Stimulated activated CD8-positive, alpha-beta memory T cell treated with anti-CD3 and anti-CD28 coated beads, Interleukin-2, amount 100 ng/mL, for 1 hour (primary cell): Measurements from ENCODE around the gene CYFIP1.

Experiments
- DNase-seq, 2 donors: peaks; one replicate each; pipeline ENCODE4 v3.0.0-alpha.2; 2020; ENCODE audit warnings: low read depth in 2 of 2

The CYFIP1 gene

DNA sequence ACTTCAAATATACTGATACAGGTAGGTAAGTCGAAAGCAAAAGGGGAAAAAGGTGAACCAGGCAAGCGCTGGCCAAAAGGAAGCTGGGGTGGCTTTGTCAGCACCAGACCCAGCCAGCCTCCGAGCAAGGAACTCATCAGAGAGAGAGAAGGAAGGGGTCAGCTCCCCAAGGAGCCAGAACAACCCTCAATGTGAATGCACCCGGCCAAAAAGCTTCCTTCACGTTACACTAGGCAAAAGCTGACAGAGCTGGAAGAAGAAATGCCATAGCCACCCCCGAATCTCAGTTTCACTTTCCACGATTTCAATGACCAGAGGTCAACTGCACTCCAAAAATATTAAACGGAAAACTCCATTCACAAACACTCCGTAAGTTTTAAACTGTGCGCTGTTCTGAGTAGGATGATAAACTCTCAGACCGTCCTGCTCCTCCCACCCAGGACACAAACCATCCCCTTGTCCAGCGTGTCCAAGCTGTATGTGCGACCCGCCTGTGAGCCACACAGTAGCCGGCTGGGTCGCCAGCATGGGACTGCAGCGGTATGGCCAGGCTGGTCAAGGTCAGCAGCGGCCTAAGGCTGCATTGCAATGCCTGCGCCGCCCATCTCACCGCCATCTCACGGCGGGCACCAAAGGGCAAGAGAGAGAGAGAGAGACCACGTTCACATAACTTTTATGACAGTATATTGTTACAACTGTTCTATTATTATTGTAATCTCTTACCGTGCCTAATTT, 29.7 kb downstream of the CYFIP1 start:
- DNase-seq = no peak

DNA sequence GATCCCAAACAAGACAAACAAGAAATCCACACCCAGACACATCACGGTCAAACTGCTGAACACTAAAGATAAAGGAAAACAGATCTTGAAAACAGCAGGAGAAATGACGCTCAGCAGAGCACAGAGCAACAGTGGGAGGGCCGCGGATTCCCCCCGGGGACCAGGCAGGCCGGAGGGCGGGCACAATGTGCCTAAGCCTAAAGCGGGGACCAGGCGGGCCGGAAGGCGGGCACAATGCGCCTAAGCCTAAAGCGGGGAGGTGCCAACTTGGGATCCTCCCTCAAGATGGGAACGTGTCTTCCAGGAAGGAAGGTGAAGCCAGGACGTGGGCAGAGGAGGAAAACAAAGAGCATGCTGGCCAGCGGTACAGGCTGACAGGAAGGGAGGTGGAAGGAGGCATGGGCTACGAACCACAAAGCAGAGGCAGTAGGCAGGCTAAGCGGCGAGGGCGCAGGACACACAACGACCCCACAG, 31.1 kb downstream of the CYFIP1 start:
- DNase-seq = no peak

DNA sequence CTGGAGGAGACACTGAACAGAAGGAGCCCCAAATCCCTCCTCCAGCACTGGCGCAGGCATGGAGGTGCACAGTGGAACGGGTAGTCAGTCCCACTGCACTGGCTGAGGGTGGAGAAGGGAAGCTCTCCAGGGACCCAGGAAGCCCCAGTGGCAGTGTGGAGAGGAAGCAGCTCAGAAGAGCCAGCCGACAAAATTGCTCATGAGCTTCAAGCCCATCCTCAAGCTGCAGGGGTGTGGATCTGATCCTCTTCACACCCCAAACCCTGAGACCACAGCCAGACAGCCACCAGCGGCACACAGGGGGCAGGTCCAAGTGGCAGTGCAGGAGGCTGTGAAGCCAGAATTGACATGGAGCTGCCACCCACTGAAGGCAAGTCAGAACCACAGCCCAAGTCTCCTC, 32.1 kb downstream of the CYFIP1 start:
- DNase-seq = no peak

DNA sequence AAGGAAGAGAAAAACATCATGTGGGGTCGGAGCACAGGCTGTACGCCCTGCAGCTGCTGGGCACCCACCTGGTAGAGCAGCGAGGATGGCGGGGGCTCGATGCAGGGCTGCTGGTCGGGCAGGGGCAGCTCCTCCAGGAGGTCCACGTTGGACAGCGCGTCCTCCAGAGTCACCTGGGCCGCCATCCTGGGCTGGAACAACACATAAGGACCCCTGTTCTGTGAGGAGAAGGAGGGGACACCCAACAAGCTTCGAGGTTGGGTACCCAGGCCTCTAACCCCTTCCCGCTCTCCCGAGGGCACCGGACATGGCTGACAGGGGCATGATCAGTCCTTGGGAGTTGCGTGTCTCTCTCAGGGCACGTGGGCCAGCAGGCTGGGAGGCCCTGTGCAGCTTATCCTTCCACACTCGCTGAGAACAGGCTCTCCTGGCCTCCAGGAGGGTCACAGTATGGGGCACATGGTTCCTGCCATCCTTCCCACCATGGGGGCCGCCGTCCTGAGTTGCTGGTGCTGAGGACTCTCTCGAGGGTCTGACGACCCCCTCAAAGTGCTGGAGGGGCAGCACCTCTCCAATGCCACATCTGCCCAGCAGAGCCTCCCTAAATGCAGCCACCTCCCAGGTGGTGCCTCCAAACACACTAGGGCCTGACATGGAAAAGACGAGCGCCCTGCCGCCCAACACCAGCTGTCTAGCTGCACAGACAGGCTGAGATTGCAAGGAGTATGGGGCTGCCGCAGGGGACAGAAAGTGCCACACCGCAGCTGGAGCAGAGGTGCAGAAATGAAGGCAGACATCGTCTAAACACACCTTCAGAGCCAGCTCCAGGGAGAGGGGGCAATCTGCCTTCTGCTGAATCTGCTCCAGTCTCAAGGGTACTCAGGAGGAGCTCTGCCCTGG, 32.8 kb downstream of the CYFIP1 start:
- DNase-seq = no peak

DNA sequence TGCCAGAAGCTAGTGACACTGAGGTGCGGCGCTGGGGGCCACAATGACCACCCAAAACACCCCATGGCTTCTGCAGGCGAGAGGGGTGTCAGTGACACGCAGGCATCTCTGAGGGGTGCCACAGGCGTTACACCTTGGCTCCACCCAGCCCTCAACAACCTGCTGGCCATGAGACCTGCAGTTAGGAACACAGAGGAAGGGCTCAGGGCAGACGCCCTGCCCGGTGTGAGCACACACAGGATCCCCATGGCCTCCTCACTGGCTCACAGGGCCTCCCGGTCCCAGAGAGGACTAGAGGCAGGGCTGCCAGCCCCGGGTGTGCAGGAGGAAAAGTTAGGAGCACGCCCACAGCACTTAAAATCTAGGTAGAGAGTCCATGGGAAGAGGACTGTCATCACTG, 35.1 kb downstream of the CYFIP1 start:
- no peak for DNase-seq

DNA sequence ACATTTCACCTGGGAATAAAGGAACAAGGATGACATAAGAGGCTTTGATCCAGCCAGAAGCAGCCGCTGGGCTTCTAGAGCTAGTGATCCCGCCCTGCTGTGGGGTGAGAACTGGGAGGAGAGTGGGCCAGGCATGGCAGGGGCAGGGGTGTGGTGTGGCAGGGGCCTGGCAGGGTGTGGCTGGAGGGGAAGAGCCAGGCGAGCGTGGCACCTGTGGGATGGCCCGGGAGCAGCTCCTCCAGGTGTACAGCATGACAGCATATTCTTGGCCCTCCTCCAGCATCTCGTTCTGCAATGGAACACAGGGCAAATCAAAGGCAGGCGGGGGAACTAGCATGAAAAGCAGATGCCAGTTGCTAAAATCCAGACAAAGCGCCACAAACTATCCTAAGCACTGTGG, 35.5 kb downstream of the CYFIP1 start:
- no peak for DNase-seq

DNA sequence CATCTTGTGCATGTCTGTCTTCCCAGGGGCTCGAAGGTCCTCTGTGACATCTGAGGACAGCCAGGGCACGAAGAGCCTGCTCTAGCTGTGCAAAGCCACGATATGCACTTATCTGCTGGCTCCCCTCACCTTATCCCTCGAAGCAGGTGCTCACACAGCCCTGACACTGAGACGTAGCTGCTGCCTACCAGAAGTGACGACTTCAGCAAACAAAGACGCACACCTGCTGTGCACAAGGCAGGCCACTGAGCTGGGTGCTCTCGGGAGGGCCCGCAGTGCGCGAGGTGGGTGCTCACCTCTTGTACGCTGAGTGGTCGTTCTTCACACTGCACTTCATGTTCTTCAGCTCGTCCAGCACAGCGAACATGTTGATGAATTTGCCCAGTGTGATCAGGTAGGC, 37.3 kb downstream of the CYFIP1 start:
- no peak for DNase-seq

DNA sequence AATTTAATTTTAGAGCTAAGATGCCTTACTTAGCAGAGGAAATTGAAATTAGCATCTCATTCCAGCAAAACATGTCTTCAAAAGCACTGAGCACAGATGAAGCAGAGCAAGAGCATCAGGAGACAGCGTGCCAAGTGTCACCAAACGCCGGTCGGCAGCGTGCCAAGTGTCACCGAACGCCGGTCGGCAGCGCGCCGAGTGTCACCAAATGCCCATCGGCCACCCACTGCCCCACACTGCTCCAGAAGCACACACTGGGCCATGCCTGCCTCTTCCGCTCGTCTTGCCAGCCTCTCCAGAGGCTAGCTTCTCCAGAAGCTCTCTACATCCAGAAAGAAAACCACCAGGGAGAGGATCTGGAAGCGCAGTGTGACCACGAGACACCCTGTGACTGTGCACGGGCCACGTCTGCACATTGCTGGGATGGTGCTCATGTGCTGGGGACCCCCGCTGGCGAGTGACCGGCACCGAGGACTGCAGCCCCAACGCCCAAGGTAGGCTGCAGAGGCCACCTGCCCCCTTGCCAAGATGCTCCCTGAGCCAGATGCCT, 37.8 kb downstream of the CYFIP1 start:
- DNase-seq = no peak

DNA sequence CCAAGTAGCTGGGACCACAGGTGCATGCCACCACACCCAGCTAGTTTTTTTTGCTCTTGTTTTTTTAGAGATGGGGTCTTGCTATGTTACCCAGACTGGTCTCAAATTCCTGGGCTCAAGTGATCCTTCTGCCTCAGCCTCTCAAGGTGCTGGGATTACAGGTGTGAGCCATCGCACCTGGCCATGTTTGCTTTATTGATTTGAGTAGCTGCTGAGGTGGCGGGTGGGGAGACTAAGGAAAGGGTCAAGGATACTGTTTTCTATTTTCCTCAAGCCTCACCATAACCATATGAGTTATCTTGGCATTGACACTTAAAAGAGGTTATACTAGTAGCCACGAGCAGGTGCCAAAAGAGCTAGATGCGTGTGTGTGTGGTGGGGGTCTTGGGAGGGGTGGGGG, 39.0 kb downstream of the CYFIP1 start:
- DNase-seq = no peak

DNA sequence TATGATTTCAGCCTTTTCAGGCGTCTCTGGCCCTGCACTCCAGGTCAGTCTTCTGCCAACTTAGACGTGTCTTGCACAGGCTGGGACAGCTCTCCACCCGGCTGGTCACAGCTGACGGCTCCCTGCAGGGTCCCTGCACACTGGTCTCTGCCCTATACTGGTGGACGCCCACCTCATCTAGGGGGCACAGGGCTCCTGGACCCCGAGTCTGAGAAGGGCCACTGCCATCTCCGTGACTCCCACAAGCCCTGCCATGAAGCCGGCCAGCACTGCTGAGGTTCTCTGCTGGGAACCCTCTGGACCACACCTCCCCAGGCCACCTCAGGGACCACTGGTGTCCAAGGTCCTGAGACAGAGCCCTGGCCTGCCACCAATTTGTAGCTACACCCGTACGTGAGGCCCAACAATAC, 40.5 kb downstream of the CYFIP1 start:
- no peak for DNase-seq

DNA sequence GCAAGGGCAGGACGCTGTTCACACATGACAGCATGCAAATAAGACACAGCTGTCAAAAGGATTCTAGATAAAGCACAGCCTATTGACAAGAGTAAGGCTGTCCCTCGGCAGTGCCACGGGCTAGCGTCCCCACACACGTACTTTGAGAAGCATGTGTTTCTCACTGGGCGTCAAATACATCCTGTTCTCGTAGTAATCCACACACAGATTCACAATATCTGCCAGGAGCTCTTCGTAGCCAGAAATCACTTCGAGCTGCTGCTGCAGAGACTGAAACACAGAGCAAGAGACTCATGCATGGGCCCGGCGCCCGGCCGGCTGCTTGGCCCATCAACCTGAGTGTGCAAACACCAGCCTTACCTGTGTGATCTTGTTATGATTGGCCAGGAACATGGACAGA, 41.1 kb downstream of the CYFIP1 start:
- DNase-seq = no peak

DNA sequence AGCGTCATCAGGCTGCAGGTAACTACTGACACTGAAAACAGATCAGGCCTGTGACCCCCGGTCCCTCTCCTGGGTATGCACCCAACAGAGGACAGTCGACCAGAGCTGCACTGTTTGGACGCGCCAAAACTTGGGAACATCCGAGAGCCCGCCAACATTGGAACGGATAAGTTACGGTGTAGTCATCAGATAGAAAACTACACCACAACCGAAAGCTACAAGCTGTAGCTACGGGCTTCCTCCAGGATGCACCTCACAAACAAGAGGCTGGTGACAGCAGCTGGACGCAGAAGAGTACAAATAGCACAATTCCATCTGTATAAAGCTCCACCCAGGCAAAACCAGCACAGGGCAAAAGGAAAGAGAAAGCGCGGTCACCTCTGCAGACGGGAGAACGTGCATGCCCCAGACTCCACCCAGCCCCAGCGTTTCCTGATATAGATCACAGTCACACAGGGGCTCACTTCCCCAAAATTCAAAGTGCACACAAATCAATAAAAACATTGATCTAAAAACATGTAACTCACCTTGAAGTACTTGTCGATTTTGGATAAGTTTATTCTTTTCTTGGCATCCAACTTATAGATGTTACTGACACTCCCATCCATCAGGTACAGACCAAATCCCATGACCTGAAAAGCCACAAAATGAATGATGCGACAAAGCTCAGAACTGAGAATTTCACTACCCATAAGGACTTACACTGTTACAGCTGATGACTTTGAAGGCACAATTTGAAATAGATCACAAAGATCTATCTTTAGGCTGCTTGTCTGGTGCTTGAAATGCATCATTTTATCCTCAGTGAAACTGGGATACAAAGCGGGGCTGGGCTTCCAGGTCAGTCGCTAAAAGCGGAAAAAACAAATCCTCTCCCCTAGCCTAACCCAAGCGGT, 43.3 kb downstream of the CYFIP1 start:
- DNase-seq = no peak

DNA sequence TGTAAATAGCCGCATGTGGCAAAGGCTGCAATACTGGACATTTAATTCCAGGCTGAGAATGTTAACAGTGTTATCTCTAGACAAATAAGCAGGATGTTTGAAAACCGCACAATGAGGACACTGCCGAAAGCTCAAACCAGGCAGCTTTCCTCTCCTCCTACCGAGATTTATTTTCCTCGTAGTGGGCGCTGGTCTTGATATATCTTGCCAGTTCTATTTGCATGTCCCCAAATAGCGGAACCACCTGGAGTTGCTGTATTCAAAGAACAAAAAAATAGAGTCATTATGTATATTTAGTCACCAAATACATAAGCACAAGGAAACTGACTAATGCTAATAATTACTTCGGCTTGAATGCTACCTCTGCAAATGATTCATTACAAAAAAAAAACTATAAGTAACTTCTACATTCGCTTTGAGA, 46.5 kb downstream of the CYFIP1 start:
- no peak for DNase-seq

DNA sequence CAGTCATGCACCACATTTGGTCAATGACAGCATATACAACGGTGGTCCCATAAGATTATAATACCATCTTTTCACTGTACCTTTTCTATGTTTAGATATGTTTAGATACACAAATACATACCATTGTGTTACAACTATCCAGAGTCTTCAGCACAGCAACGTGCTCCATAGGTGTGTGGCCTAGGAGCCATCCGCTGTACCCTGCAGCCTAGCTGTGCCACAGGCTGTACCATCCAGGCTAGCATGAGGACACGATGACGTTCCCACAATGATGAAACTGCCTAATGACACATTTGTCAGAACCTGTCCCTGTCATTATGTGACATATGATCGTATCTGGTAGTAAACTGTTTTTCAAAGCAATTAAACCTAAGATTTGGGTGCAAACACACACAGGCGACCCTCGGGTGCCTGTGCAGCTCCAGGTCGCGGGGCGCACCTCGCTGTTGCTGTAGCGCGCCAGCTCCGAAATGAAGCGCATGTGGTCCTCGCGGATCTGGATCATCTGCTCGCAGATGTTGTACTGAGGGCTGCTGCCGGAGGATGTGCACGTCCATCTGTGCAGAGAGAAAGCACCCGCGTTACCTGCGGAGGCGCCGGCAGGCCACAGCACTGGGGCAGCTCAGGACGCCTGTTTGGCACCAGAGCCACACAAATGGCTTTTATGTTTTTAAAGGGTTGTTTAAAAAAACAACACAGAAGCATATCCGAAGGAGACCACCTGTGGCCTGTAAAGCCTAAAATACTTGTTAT, 48.2 kb downstream of the CYFIP1 start:
- DNase-seq = no peak

DNA sequence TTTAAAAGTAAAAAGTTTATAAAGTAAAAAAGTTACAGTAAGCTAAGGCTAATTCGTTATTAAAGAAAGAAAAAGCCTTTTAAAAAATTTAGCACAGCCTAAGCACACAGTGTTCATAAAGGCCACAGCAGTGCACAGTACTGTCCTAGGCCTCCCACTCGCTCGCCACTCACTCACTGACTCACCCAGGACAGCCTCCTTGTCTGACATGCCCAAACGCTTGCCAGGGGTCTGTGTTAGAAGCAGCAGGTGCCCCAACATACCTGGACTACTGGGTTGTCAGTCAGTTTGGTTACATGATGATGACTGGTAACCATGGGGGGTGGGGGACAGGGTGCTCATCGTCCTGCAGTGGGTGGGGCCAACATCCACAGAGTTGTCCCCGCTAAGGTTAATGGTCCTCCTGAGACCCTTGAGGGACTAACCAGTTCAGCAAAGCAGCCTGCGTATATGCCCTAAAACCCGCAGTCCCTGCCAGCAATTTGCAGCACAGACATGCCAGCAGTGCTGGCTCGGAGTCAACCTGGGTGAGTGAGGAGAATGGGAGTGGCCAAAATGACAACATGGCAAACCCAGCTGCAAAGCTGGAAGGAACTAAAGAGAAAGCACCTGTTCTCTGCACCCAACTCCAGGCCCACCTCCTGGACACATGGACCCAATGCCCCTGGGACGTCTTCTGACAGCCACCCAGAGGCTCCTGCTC, 49.2 kb downstream of the CYFIP1 start:
- no peak for DNase-seq

DNA sequence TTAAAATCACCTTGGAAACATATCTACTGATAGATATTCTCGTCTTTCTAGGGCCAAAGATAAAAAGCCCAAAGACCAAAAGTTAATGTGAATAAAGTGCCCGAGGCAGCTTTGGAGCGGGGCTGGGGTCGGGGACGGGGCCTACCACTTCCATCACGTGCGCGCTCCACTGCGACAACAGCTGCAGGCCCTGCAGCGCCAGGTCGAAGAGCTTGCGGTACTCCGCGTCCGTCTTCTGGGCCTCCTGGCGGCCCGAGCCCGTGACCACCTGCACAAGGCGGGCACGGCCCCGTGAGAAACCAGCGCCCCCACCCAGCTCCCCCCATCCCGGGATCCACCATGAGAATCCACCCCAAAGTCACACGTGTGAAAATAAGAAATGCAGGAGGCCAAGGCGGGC, 52.4 kb downstream of the CYFIP1 start:
- DNase-seq = no peak

DNA sequence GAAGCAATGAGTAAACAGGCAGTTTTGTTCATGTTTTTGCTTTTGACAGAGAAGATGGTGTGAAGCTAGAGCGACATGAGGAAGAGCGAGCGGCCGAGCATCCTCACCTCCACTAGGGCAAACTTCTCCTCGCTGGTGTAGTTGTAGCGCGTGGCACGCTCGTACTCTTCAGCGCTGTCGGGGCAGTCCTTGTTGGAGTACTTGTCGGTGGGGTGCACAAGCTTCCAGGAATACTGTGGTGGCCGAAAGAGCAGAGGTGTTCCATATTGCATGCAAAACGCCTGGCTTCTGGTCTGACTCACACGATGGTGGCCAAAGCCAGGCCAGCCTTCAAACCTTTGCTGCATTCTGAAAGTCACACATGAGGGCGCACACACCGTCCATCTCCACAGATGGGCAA, 54.3 kb downstream of the CYFIP1 start:
- DNase-seq = no peak

DNA sequence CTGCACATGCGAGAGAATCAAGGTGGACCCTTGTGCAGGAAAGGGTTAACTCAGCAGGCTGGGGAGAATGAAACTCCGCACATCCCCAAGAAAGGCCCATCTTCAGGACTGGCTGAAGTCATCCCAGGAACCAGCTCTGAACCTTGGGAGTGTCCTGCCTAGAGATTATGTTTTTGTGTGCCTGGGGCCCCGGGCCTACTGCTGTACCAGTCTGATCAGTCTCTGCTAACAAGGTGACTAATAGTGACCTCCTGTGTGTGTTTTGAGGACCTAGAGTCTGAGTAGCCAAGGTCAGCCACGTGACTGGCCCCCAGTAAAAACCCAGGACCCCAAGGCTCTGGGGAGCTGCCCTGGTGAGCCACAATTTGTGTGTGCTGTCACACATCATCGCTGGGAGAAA, 58.2 kb downstream of the CYFIP1 start:
- no peak for DNase-seq

DNA sequence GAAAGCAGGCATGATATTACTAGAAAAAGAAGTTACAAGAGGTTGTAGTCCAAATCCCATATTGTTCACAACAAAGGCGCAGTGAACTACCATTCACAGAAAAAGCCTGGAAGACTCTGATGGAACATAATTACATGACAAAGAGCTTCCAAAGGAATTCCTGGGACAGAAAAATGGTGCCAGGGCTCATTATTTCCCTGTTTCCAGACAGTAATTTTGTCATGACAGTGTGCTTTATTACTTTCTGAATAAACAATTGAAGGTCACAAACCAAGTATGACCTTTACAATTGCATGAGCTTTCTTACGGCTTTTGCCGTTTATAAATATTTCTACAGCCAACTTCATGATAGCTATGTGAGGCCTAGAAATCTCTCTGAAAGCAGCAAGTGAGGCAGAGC, 61.0 kb downstream of the CYFIP1 start:
- no peak for DNase-seq

DNA sequence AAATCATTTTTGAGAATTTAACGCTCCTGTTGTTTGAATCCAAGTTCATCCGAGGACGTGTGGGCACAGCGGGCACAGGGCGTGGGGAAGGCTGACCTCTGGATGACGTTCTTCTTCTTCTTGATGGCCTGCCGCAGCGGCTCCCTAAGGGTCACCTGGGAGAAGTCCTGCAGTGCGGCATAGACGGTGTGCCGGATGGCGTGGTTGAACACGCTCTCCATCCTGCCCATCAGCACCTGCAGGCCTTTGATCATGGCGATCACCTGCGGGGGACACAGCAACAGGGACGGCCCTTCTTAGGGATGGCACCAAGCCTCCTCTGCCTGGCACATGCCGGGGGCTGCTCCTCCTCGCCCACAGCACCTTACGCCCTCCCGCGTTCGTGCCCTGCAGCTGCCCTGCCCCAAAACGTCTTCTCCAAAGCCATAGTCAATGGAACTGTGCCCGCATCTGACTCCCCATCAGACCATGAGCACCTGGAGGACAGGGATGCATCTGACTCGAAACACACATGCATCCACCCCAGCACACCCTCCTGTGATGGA, 61.5 kb downstream of the CYFIP1 start:
- DNase-seq = no peak
